Panc1 (cell line): ENCODE data around the gene CCDC141.

Experiments used
- CTCF ChIP-seq: fragments of 450-650 bp; IDR thresholded peaks from 2 replicates; pipeline ENCODE4 v1.5.1; 2017; ENCODE audit warnings: mild to moderate bottlenecking
- POLR2AphosphoS5 ChIP-seq: IDR thresholded peaks from 2 replicates; pipeline ENCODE4 v1.6.1; 2012; ENCODE audit warnings: mild to moderate bottlenecking, low read depth, low read length, moderate library complexity
- SIN3A ChIP-seq: IDR thresholded peaks from 2 replicates; pipeline ENCODE4 v1.6.1; 2012; ENCODE audit warnings: low read depth, mild to moderate bottlenecking, low read length, moderate library complexity, borderline replicate concordance; ENCODE audit not compliant: insufficient read depth
- TCF7L2 ChIP-seq: IDR thresholded peaks from 2 replicates; pipeline ENCODE4 v1.6.1; 2011; ENCODE audit warnings: mild to moderate bottlenecking, low read depth, low read length, inconsistent platforms
- TF ChIP-seq, protein P1 (sequence below), 2 experiments: IDR thresholded peaks; 2 replicates each; pipeline ENCODE4 v1.6.1; 2011 to 2012; ENCODE audit warnings: low read depth in 2 of 2, control low read depth in 1 of 2, low read length in 1 of 2, mild to moderate bottlenecking in 1 of 2, moderate library complexity in 1 of 2; ENCODE audit not compliant: insufficient read depth in 1 of 2

DNA sequence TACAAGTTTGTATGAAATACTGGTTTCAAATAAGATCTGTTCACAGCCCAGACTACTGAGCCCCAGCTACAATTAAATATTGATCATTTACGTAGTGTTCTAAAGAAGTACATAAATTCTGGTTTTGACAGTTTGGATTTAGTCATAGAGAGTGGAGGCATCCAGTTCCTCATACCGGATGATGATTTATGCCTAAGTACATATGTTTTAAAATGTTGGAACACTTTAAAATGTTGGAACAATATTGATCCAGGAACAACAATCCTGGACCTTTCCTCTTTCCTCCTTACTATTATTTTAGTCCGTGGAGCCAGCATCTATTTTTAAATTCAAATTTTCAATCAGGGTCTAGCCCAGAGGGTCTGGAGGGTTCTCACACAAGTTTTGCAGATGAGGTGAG is 220.0 kb downstream of the CCDC141 start:
- TF ChIP-seq SIN3A (no peak), CTCF (no peak), POLR2AphosphoS5 (no peak), TCF7L2 (no peak)
- TF ChIP-seq, protein P1, sequence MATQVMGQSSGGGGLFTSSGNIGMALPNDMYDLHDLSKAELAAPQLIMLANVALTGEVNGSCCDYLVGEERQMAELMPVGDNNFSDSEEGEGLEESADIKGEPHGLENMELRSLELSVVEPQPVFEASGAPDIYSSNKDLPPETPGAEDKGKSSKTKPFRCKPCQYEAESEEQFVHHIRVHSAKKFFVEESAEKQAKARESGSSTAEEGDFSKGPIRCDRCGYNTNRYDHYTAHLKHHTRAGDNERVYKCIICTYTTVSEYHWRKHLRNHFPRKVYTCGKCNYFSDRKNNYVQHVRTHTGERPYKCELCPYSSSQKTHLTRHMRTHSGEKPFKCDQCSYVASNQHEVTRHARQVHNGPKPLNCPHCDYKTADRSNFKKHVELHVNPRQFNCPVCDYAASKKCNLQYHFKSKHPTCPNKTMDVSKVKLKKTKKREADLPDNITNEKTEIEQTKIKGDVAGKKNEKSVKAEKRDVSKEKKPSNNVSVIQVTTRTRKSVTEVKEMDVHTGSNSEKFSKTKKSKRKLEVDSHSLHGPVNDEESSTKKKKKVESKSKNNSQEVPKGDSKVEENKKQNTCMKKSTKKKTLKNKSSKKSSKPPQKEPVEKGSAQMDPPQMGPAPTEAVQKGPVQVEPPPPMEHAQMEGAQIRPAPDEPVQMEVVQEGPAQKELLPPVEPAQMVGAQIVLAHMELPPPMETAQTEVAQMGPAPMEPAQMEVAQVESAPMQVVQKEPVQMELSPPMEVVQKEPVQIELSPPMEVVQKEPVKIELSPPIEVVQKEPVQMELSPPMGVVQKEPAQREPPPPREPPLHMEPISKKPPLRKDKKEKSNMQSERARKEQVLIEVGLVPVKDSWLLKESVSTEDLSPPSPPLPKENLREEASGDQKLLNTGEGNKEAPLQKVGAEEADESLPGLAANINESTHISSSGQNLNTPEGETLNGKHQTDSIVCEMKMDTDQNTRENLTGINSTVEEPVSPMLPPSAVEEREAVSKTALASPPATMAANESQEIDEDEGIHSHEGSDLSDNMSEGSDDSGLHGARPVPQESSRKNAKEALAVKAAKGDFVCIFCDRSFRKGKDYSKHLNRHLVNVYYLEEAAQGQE (IDR thresholded peaks at IDR 0.05; ENCODE audit: insufficient read depth in 1 of 2, low read depth in 2 of 2, low read length in 1 of 2), result no peak
